Suprapubic skin (tissue), 4 donors: ENCODE data around the gene PDE3A. TPM values are rescaled to one million over a fixed set of nuclear protein-coding genes. Genes with fewer than 3 reads are reported as not detected.
A peak's percentile ranks its signal among the peaks of the same experiment; 100 is the strongest.
"Not testable (repeated sequence)": the region's sequence is repeated elsewhere in the genome, so short reads cannot be mapped to it uniquely, and the experiment has no call there.

ENCODE experiments used
- DNase-seq, 2 donors: peaks; one replicate each; pipeline ENCODE4 v3.0.0-alpha.2; 2019; ENCODE audit warnings: low spot score in 2 of 2
- H3K27ac ChIP-seq: fragments of 200-600 bp; sonication (generic); one replicate; pipeline ENCODE4 v1.5.1; 2019
- H3K27me3 ChIP-seq: fragments of 200-600 bp; sonication (generic); one replicate; pipeline ENCODE4 v1.5.1; 2019
- H3K36me3 ChIP-seq: fragments of 200-600 bp; sonication (generic); one replicate; pipeline ENCODE4 v1.5.1; 2019
- H3K4me1 ChIP-seq: fragments of 200-600 bp; sonication (generic); one replicate; pipeline ENCODE4 v1.5.1; 2019
- H3K4me3 ChIP-seq: fragments of 200-600 bp; sonication (generic); one replicate; pipeline ENCODE4 v1.5.1; 2019; ENCODE audit warnings: mild to moderate bottlenecking
- H3K9me3 ChIP-seq: fragments of 200-600 bp; sonication (generic); one replicate; pipeline ENCODE4 v1.5.1; 2019
- CTCF ChIP-seq, 2 donors: fragments of 200-600 bp in 1 of 2; fragments of 450-650 bp in 1 of 2; sonication (generic) in 1 of 2; IDR thresholded peaks; one replicate each; pipeline ENCODE4 v1.5.1; 2016 to 2019; ENCODE audit warnings: antibody characterized with exemption in 2 of 2, mild to moderate bottlenecking in 1 of 2, moderate library complexity in 1 of 2
- EP300 ChIP-seq: sonication (generic); formaldehyde crosslinking; IDR thresholded peaks from one replicate; pipeline ENCODE4 v1.6.1; 2017; ENCODE audit warnings: antibody characterized with exemption
- POLR2A ChIP-seq, 2 donors: fragments of 450-650 bp; IDR thresholded peaks; one replicate each; pipeline ENCODE4 v1.6.1; 2017; ENCODE audit warnings: antibody characterized with exemption in 2 of 2, mild to moderate bottlenecking in 2 of 2, moderate library complexity in 2 of 2
- POLR2AphosphoS5 ChIP-seq, 3 donors: sonication (generic); formaldehyde crosslinking; IDR thresholded peaks; one replicate each; pipeline ENCODE4 v1.6.1; 2017; ENCODE audit warnings: antibody characterized with exemption in 3 of 3
- WGBS: methylation state at CpG from one replicate; pipeline ENCODE4 v1.1.5; 2018; 5-methylcytosine and 5-hydroxymethylcytosine counted together
- total RNA-seq, 4 donors: library from RNA; depleted of rRNA; stranded (reverse); fragments of >200 nt; gene quantifications; one replicate each; pipeline ENCODE4 v1.1.0, GENCODE V29; 2016

The PDE3A gene
- total RNA-seq, 4 donors from 2014 or later: 0.79 to 3.4 (median 1.4) TPM

GRCh38 chr12:20548611-20549010 lies 180.3 kb downstream of the PDE3A start:
- Histone ChIP-seq H3K4me1 (no peaks in the 10 kb centered on the region), H3K27ac (no peak overlapping the region), H3K27me3 (no peaks in the 10 kb centered on the region), H3K36me3 (no peaks in the 10 kb centered on the region), H3K9me3 (no peaks in the 10 kb centered on the region), H3K4me3 (no peak overlapping the region)
- DNase-seq: no peak
- 48% methylated on average over 1 of the region's 1 CpG for WGBS
- TF ChIP-seq EP300 (no peak), CTCF (IDR thresholded peaks at IDR 0.05) (no peak), POLR2A (IDR thresholded peaks at IDR 0.05) (no peak), POLR2AphosphoS5 (IDR thresholded peaks at IDR 0.05) (no peak)

- no peak overlapping the region for H3K4me3 ChIP-seq
- DNase-seq: no peak
- WGBS: 43% methylated on average over 2 of the region's 2 CpGs
- no peak overlapping the region for H3K27ac ChIP-seq
- H3K36me3 ChIP-seq: no peaks in the 10 kb centered on the region
- no peaks in the 10 kb centered on the region for H3K27me3 ChIP-seq
- no peaks in the 10 kb centered on the region for H3K9me3 ChIP-seq
- TF ChIP-seq CTCF (IDR thresholded peaks at IDR 0.05) (peak in 1 of 2 donors; percentile 19), POLR2A (IDR thresholded peaks at IDR 0.05) (no peak)
- no peaks in the 10 kb centered on the region for H3K4me1 ChIP-seq
These were observed 180.9 kb downstream of the PDE3A start for GRCh38 chr12:20549108-20549719.

GRCh38 chr12:20551742-20552442 lies 183.6 kb downstream of the PDE3A start:
- not testable (repeated sequence) for H3K27ac ChIP-seq, H3K4me3 ChIP-seq, H3K27me3 ChIP-seq, H3K36me3 ChIP-seq, H3K9me3 ChIP-seq, H3K4me1 ChIP-seq, DNase-seq
- 95% methylated on average over 26 of the region's 48 CpGs for WGBS

- H3K4me1 ChIP-seq, DNase-seq, H3K36me3 ChIP-seq, H3K27ac ChIP-seq, H3K4me3 ChIP-seq, H3K9me3 ChIP-seq, H3K27me3 ChIP-seq: not testable (repeated sequence)
- 93% methylated on average over 20 of the region's 23 CpGs for WGBS
These were observed 184.2 kb downstream of the PDE3A start for GRCh38 chr12:20552586-20552985.

GRCh38 chr12:20555015-20555414 lies 186.7 kb downstream of the PDE3A start:
- 98% methylated on average over 10 of the region's 10 CpGs for WGBS
- H3K27me3 ChIP-seq: no peaks in the 10 kb centered on the region
- no peak for DNase-seq

GRCh38 chr12:20555771-20556170 lies 187.4 kb downstream of the PDE3A start:
- no peaks in the 10 kb centered on the region for H3K36me3 ChIP-seq
- WGBS: 79% methylated on average over 3 of the region's 3 CpGs
- no peaks in the 10 kb centered on the region for H3K4me1 ChIP-seq
- no peaks in the 10 kb centered on the region for H3K27me3 ChIP-seq
- TF ChIP-seq POLR2AphosphoS5 (IDR thresholded peaks at IDR 0.05): no peak
- no peak for TF ChIP-seq CTCF (IDR thresholded peaks at IDR 0.05)
- TF ChIP-seq EP300: no peak
- TF ChIP-seq POLR2A (IDR thresholded peaks at IDR 0.05): no peak
- DNase-seq: no peak
- H3K27ac ChIP-seq: no peak overlapping the region
- H3K9me3 ChIP-seq: no peaks in the 10 kb centered on the region
- H3K4me3 ChIP-seq: no peak overlapping the region

More at GRCh38 chr12:20555015-20555414, 186.7 kb downstream of the PDE3A start:
- Histone ChIP-seq H3K4me1 (no peaks in the 10 kb centered on the region), H3K9me3 (no peaks in the 10 kb centered on the region), H3K27ac (no peak overlapping the region), H3K4me3 (no peak overlapping the region), H3K36me3 (no peaks in the 10 kb centered on the region)
- TF ChIP-seq CTCF (IDR thresholded peaks at IDR 0.05) (no peak), EP300 (no peak), POLR2A (IDR thresholded peaks at IDR 0.05) (no peak), POLR2AphosphoS5 (IDR thresholded peaks at IDR 0.05) (no peak)
